ENCODE data around the gene LIPH. TPM values are rescaled to one million over a fixed set of nuclear protein-coding genes. Genes with fewer than 3 reads are reported as not detected.

Gene LIPH
- total RNA-seq, 2 donors from 2014 or later = 0.65 TPM; not detected in 1

Other genes with a start within 250 kb of the LIPH start
- 10 to 100 TPM; 17.9 to 22.2 TPM for gene MAP3K13, start 189.5 kb downstream of the LIPH start, total RNA-seq
- gene TMEM41A, start 53.6 kb downstream of the LIPH start, total RNA-seq = 10 to 100 TPM; 30.6 to 49.9 TPM
- gene SENP2, start 33.7 kb upstream of the LIPH start, total RNA-seq = 10 to 100 TPM; 31.2 to 42.4 TPM

All from activated T-helper 17 cell treated with anti-CD3 and anti-CD28 coated beads, Interleukin-2, amount 50 U/mL, for 72 hours (primary cell).